IPS-18a (cell line): ENCODE results near the gene CNIH2.

ENCODE experiments used
- H3K27ac ChIP-seq: one replicate; pipeline ENCODE4 v1.5.1; 2013; ENCODE audit warnings: low read length
- H3K27me3 ChIP-seq: one replicate; pipeline ENCODE4 v1.6.1; 2013; ENCODE audit warnings: mild to moderate bottlenecking, low read length; ENCODE audit not compliant: control insufficient read depth, insufficient read depth
- H3K36me3 ChIP-seq: one replicate; pipeline ENCODE4 v1.6.1; 2013; ENCODE audit warnings: low read depth, low read length; ENCODE audit not compliant: control insufficient read depth
- H3K4me1 ChIP-seq: one replicate; pipeline ENCODE4 v1.6.1; 2013; ENCODE audit warnings: low read depth, low read length; ENCODE audit not compliant: control insufficient read depth
- H3K4me3 ChIP-seq: one replicate; pipeline ENCODE4 v1.5.1; 2013; ENCODE audit warnings: low read length
- H3K9ac ChIP-seq: one replicate; pipeline ENCODE4 v1.6.1; 2013; ENCODE audit warnings: mild to moderate bottlenecking, low read length, moderate library complexity
- H3K9me3 ChIP-seq: one replicate; pipeline ENCODE4 v1.6.1; 2013; ENCODE audit warnings: low read depth, low read length; ENCODE audit not compliant: control insufficient read depth

The CNIH2 gene

GRCh38 chr11:66259956-66260355 is 18.0 kb upstream of the CNIH2 start:
- Histone ChIP-seq H3K27ac (no peak overlapping the region), H3K4me1 (peaks cover 4% of the 10 kb centered on the region), H3K4me3 (no peak overlapping the region), H3K9me3 (no peaks in the 10 kb centered on the region), H3K27me3 (peaks cover 7% of the 10 kb centered on the region), H3K9ac (no peak overlapping the region), H3K36me3 (peaks cover 29% of the 10 kb centered on the region)

- Histone ChIP-seq H3K36me3 (peaks cover 33% of the 10 kb centered on the region), H3K4me1 (peaks cover 3% of the 10 kb centered on the region), H3K27ac (no peak overlapping the region), H3K9ac (no peak overlapping the region), H3K4me3 (no peak overlapping the region), H3K9me3 (no peaks in the 10 kb centered on the region), H3K27me3 (peaks cover 2% of the 10 kb centered on the region)
Observed at GRCh38 chr11:66261578-66261977, 16.4 kb upstream of the CNIH2 start.

- no peaks in the 10 kb centered on the region for H3K9me3 ChIP-seq
- no peak overlapping the region for H3K9ac ChIP-seq
- H3K27me3 ChIP-seq = no peaks in the 10 kb centered on the region
- no peaks in the 10 kb centered on the region for H3K4me1 ChIP-seq
- no peak overlapping the region for H3K27ac ChIP-seq
- H3K36me3 ChIP-seq = peaks cover 33% of the 10 kb centered on the region
- H3K4me3 ChIP-seq = no peak overlapping the region
Observed at GRCh38 chr11:66262191-66262590, 15.8 kb upstream of the CNIH2 start.

- peaks cover 33% of the 10 kb centered on the region for H3K36me3 ChIP-seq
- no peaks in the 10 kb centered on the region for H3K4me1 ChIP-seq
- H3K4me3 ChIP-seq = no peak overlapping the region
- no peak overlapping the region for H3K27ac ChIP-seq
- no peaks in the 10 kb centered on the region for H3K27me3 ChIP-seq
- H3K9ac ChIP-seq = no peak overlapping the region
- no peaks in the 10 kb centered on the region for H3K9me3 ChIP-seq
Observed at GRCh38 chr11:66262696-66263095, 15.3 kb upstream of the CNIH2 start.

DNA sequence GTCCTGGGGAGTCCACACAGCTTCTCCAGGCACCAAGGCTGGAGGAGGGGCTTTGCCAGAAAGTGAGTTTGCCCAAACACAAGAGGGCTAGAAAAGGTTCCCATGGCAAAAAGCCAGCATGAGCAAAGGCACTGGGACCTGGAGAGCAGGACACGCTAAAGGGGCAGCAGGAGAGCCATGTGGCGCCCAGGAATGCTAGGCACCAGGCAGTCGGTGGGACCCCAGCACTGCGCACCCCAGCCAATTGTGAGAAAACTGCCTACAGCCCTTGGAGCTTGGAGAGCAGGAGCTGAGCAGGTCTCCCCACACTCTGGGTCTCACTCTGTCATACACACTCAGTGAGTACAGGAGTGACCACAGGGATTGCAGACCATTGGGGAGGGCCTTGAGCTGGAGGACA is 14.7 kb upstream of the CNIH2 start:
- Histone ChIP-seq H3K27me3 (no peaks in the 10 kb centered on the region), H3K9ac (no peak overlapping the region), H3K9me3 (no peaks in the 10 kb centered on the region), H3K36me3 (peaks cover 33% of the 10 kb centered on the region), H3K27ac (no peak overlapping the region), H3K4me1 (no peaks in the 10 kb centered on the region), H3K4me3 (no peak overlapping the region)

DNA sequence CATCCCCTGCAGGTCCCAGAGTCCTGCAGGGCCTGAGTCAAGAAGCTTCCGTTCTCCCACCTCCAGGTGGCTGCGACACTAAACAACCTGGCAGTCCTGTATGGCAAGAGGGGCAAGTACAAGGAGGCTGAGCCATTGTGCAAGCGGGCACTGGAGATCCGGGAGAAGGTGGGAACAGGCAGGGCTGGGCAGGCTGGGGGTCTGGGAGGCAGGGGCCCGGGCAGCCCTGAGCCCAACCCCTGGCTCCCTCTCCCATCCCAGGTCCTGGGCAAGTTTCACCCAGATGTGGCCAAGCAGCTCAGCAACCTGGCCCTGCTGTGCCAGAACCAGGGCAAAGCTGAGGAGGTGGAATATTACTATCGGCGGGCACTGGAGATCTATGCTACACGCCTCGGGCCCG is 14.2 kb upstream of the CNIH2 start:
- H3K4me3 ChIP-seq = no peak overlapping the region
- H3K9ac ChIP-seq = no peak overlapping the region
- no peak overlapping the region for H3K27ac ChIP-seq
- H3K36me3 ChIP-seq = peaks cover 33% of the 10 kb centered on the region
- H3K4me1 ChIP-seq = no peaks in the 10 kb centered on the region
- no peaks in the 10 kb centered on the region for H3K9me3 ChIP-seq
- H3K27me3 ChIP-seq = no peaks in the 10 kb centered on the region

GRCh38 chr11:66264383-66264782 is 13.6 kb upstream of the CNIH2 start:
- H3K4me3 ChIP-seq = no peak overlapping the region
- peaks cover under 1% of the 10 kb centered on the region for H3K4me1 ChIP-seq
- peaks cover 33% of the 10 kb centered on the region for H3K36me3 ChIP-seq
- no peak overlapping the region for H3K27ac ChIP-seq
- H3K9ac ChIP-seq = no peak overlapping the region
- H3K9me3 ChIP-seq = no peaks in the 10 kb centered on the region
- no peaks in the 10 kb centered on the region for H3K27me3 ChIP-seq

GRCh38 chr11:66264914-66265313 is 13.1 kb upstream of the CNIH2 start:
- Histone ChIP-seq H3K4me1 (peaks cover 4% of the 10 kb centered on the region), H3K36me3 (peaks cover 33% of the 10 kb centered on the region), H3K27me3 (no peaks in the 10 kb centered on the region), H3K9me3 (no peaks in the 10 kb centered on the region), H3K27ac (no peak overlapping the region), H3K9ac (no peak overlapping the region), H3K4me3 (no peak overlapping the region)

DNA sequence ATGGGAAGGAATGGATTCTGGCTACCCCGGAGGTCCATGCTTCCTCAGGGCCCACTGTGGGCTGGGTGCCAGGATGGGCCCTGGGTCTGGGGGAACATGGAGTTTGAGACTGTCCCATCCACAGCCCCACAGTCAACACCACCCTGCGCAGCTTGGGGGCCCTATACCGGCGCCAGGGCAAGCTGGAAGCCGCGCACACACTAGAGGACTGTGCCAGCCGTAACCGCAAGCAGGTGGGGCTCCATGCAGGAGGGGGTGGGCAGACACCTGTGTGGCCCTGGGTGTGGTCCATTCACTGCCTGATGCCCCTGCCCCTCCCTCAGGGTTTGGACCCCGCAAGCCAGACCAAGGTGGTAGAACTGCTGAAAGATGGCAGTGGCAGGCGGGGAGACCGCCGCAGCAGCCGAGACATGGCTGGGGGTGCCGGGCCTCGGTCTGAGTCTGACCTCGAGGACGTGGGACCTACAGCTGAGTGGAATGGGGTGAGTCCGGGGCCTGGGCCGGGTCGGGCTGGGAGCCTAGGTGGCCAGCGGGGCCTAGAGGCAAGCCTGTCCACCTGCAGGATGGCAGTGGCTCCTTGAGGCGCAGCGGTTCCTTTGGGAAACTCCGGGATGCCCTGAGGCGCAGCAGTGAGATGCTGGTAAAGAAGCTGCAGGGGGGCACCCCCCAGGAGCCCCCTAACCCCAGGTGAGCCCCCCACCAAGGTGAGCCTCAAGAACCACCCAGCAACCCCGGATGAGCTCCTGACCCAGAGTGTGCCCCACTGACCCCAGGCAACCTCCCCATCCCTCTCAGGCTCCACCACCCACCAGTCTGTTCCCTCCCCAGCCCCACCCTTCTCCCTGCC is 12.2 kb upstream of the CNIH2 start:
- no peak overlapping the region for H3K9ac ChIP-seq
- no peaks in the 10 kb centered on the region for H3K27me3 ChIP-seq
- peaks cover 4% of the 10 kb centered on the region for H3K4me1 ChIP-seq
- H3K36me3 ChIP-seq = peaks cover 33% of the 10 kb centered on the region
- H3K4me3 ChIP-seq = no peak overlapping the region
- no peaks in the 10 kb centered on the region for H3K9me3 ChIP-seq
- no peak overlapping the region for H3K27ac ChIP-seq

DNA sequence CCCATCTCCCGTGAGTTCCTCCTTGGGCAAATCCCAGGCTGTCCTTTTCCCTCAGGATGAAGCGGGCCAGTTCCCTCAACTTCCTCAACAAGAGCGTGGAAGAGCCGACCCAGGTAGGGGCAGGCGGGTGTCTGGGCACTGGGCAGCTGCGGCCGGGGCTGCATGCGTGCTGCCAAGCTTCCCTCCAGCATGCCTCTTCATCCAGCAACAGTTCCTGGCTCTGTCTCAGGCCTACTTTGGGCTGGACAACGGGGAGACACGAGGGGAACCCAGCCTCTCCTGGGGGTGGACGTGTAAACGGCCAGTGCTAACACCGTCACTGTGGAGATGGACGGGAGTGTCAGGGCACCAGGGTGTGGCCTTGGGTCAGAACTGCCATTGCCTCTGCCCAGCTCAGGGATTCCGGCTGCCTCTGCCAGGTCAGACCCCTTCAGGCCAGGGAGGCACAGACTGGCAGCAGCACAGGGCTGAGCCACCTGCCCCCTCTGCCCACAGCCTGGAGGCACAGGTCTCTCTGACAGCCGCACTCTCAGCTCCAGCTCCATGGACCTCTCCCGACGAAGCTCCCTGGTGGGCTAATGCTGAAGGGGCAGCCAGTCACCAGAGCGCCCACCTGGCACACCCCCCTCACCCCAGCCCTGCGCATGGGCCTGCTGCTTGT is 11.5 kb upstream of the CNIH2 start:
- Histone ChIP-seq H3K9me3 (no peaks in the 10 kb centered on the region), H3K27me3 (no peaks in the 10 kb centered on the region), H3K4me3 (peak overlapping the region; percentile 54), H3K27ac (no peak overlapping the region), H3K4me1 (peaks cover 4% of the 10 kb centered on the region), H3K9ac (no peak overlapping the region), H3K36me3 (peaks cover 33% of the 10 kb centered on the region)

GRCh38 chr11:66267039-66267378 is 11.0 kb upstream of the CNIH2 start:
- H3K36me3 ChIP-seq = peaks cover 34% of the 10 kb centered on the region
- peak overlapping the region; percentile 54 for H3K4me3 ChIP-seq
- H3K9ac ChIP-seq = no peak overlapping the region
- H3K4me1 ChIP-seq = peaks cover 4% of the 10 kb centered on the region
- no peaks in the 10 kb centered on the region for H3K9me3 ChIP-seq
- H3K27me3 ChIP-seq = no peaks in the 10 kb centered on the region
- H3K27ac ChIP-seq = no peak overlapping the region
